ENCODE measurements around the gene ALLC. TPM values are rescaled to one million over a fixed set of nuclear protein-coding genes. Genes with fewer than 3 reads are reported as not detected.

The ALLC gene
- total and polyA plus RNA-seq, 2 experiments from 2014 or later, result not detected

GRCh38 chr2:3652896-3653625, 4.9 kb upstream of the ALLC start:
- 0 out of 2 replicates have a peak, but pooled peaks cover 4% of the 10 kb centered on the region for H3K27me3 ChIP-seq (ENCODE audit: insufficient read depth)
- Mint-ChIP-seq H3K4me1 (peaks cover 15% of the 10 kb centered on the region), H3K4me3 (no peak overlapping the region), H3K27ac (no peak overlapping the region), H3K36me3 (ENCODE audit: low read depth) (no peaks in the 10 kb centered on the region; the same call in 1 of the 3 replicates), H3K9me3 (peaks cover 3% of the 10 kb centered on the region; the same call in 2 of the 3 replicates), H3K27me3 (ENCODE audit: insufficient read depth, low read depth, poor library complexity) (peaks cover 13% of the 10 kb centered on the region)
- no peak overlapping the region for H3K4me3 ChIP-seq
- no peak for ATAC-seq
- H3K9me2 ChIP-seq (ENCODE audit: insufficient read depth), result no peaks in the 10 kb centered on the region
- no peaks in the 10 kb centered on the region for H3K36me3 ChIP-seq (ENCODE audit: insufficient read depth)
- H3K79me2 ChIP-seq (replicated peaks; ENCODE audit: insufficient read depth), result no peaks in the 10 kb centered on the region
- H4K20me1 ChIP-seq (replicated peaks; ENCODE audit: insufficient read depth), result no peaks in the 10 kb centered on the region
- no peaks in the 10 kb centered on the region; the same call in 1 of the 2 replicates for H3K4me1 ChIP-seq (ENCODE audit: insufficient read depth)
- no peak for TF ChIP-seq ZNF114 (CRISPR knock-in tag; IDR thresholded peaks at IDR 0.05)
- TF ChIP-seq EZH2phosphoT487 (IDR thresholded peaks at IDR 0.05; ENCODE audit: unreplicated experiment), result no peak
- no peak for TF ChIP-seq ZNF331 (CRISPR knock-in tag; IDR thresholded peaks at IDR 0.05; ENCODE audit: low read depth)
- TF ChIP-seq STAT1 (IDR thresholded peaks at IDR 0.05; ENCODE audit: unreplicated experiment), result no peak
- TF ChIP-seq ZNF462 (CRISPR knock-in tag; IDR thresholded peaks at IDR 0.05), result no peak
- TF ChIP-seq, protein P1, sequence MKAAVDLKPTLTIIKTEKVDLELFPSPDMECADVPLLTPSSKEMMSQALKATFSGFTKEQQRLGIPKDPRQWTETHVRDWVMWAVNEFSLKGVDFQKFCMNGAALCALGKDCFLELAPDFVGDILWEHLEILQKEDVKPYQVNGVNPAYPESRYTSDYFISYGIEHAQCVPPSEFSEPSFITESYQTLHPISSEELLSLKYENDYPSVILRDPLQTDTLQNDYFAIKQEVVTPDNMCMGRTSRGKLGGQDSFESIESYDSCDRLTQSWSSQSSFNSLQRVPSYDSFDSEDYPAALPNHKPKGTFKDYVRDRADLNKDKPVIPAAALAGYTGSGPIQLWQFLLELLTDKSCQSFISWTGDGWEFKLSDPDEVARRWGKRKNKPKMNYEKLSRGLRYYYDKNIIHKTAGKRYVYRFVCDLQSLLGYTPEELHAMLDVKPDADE (IDR thresholded peaks at IDR 0.05), result no peak
- TF ChIP-seq POLR2AphosphoS5 (IDR thresholded peaks at IDR 0.05; ENCODE audit: low read depth), result no peak
- TF ChIP-seq NANOG (IDR thresholded peaks at IDR 0.05; ENCODE audit: borderline replicate concordance), result no peak
- TF ChIP-seq EZH2 (IDR thresholded peaks at IDR 0.05; ENCODE audit: low read depth, unreplicated experiment), result no peak
- TF ChIP-seq REST (IDR thresholded peaks at IDR 0.05; ENCODE audit: unreplicated experiment), result no peak
- TF ChIP-seq JUNB (IDR thresholded peaks at IDR 0.05; ENCODE audit: unreplicated experiment), result no peak
- TF ChIP-seq CREB1 (CRISPR knock-in tag; IDR thresholded peaks at IDR 0.05; ENCODE audit: low read depth), result no peak
- TF ChIP-seq, protein P2, sequence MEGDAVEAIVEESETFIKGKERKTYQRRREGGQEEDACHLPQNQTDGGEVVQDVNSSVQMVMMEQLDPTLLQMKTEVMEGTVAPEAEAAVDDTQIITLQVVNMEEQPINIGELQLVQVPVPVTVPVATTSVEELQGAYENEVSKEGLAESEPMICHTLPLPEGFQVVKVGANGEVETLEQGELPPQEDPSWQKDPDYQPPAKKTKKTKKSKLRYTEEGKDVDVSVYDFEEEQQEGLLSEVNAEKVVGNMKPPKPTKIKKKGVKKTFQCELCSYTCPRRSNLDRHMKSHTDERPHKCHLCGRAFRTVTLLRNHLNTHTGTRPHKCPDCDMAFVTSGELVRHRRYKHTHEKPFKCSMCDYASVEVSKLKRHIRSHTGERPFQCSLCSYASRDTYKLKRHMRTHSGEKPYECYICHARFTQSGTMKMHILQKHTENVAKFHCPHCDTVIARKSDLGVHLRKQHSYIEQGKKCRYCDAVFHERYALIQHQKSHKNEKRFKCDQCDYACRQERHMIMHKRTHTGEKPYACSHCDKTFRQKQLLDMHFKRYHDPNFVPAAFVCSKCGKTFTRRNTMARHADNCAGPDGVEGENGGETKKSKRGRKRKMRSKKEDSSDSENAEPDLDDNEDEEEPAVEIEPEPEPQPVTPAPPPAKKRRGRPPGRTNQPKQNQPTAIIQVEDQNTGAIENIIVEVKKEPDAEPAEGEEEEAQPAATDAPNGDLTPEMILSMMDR (conservative IDR thresholded peaks at IDR 0.05; ENCODE audit: low read depth in 2 of 2), result no peak
- H3F3A ChIP-seq (replicated peaks; ENCODE audit: low read depth), result 0 out of 2 replicates have a peak, but pooled peaks cover 5% of the 10 kb centered on the region
- no peak overlapping the region for H3K27ac ChIP-seq (ENCODE audit: low read depth)
- no peak overlapping the region for H3K4me2 ChIP-seq
- no peak overlapping the region for H2AFZ ChIP-seq
- no peak for DNase-seq (ENCODE audit: low spot score)

All from GM23338 (cell line).